ENCODE results near the gene SLC25A28.

SLC25A28 gene

DNA sequence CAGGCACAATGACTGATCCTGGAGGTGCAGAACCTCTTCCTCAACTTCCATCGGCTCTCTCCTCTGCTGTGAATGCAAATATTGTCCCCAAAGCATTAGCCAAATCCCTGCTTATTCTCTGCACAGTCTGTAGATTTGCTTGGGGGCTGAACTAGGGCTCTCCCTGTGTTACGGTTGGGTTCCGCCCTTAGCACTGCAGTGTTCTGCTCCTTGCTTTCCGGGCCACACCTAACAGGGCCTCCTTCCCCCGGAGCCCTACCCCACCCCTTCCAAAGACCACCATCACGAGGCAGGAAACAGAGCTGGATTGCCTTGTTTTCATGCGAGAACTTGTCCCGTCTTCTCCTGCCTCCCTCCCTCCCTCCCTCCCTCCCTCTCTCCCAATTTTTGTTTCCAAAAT lies 36.6 kb downstream of the SLC25A28 start:
- no peak for DNase-seq

DNA sequence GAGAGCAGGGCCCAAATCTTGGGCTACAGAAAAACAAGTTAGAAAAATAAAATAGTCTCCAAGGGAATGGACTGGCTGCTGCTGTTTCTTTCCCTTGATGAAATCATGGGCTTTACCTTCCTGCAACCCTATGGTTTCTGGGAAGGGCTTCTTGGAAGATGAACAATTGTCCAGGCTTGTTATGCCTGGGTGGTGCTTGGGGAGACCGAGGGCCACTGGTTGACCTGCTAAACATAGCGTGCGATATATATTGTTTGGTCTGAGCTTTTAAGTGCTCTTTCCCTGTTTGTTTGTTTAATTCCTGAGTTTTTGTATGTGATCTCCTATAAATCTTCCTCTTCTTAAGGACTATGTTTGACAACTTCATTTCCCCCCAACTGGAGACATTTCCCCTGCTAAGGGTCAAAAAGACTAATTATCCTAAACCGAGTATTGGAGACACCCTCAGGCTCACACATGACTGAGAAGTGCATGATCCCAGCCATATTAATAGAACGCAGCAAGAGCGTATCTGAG lies 37.9 kb downstream of the SLC25A28 start:
- no peak for DNase-seq

DNA sequence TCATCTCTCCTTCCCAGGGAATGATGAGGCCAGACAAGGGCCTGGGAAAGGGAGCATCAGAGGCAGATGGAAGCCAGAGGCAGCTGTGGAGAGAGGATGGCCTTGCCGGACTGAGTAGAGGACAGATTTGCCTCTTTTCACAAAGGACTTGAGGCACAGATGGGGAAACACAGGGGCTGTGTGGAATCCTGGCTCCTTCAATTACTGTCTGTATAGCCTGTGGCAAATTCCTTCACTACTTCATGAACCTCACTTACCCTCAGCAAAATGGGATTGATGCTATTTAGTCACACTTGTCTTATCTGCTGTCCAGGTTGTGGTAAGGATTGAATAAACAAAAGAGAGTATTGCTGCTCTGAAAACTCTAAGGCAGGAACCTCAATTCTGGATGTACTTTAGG lies 40.3 kb downstream of the SLC25A28 start:
- no peak for DNase-seq

DNA sequence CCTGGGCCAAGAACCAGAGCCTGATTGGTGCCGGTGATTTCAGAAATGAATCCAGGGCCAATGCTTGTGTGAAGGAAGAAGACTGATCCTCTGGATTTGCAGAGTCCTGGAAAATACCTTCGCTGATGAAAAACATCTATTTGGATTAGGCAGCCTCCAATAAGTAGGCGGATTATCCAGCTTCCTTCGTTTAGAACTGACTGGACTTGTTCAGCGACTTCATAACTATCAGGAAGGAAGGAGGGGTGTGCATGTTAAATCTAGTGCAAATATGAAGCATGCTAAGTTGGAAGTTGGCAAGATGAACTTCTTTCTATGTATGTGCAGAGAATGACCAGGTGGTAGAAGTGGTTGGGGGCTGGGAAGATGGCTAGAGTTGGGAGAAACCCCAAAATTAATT lies 46.4 kb downstream of the SLC25A28 start:
- no peak for DNase-seq

DNA sequence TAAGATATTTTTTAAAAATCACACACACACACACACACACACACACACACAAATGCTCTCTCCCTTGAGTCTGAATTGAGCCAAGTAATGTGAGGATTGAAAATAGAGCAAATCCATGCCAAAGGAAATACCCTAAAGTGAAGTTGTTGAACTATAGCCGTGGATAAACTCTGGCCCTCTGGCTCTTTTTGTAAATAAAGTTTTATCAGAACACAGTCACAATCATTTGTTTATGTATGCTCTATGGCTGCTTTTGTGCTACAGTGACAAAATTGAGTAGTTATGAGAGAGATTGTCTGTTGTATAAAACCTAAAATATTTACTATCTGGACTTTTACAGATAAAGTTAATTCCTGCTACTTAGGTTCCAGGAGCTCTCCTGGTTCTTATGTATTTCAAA lies 48.4 kb downstream of the SLC25A28 start:
- no peak for DNase-seq

DNA sequence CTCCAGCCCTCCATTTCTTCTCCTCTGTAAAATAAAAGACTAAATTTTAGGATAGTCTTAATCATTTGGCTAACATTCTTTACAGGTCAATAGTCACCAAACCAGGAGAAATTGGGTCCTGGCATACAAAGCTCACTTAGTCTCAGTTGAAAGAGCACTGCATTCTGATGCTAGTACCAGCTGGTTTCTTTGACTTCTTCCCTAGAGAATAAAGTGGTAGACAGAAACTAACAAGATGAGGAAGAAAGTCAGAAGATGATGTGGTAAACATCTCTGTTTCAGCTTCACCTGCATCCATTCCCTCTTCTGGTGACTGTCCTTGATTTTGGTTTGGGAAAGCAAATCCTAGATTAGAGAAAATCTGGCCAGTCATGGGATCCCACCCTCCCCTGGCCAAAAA lies 50.3 kb downstream of the SLC25A28 start:
- no peak for DNase-seq

DNA sequence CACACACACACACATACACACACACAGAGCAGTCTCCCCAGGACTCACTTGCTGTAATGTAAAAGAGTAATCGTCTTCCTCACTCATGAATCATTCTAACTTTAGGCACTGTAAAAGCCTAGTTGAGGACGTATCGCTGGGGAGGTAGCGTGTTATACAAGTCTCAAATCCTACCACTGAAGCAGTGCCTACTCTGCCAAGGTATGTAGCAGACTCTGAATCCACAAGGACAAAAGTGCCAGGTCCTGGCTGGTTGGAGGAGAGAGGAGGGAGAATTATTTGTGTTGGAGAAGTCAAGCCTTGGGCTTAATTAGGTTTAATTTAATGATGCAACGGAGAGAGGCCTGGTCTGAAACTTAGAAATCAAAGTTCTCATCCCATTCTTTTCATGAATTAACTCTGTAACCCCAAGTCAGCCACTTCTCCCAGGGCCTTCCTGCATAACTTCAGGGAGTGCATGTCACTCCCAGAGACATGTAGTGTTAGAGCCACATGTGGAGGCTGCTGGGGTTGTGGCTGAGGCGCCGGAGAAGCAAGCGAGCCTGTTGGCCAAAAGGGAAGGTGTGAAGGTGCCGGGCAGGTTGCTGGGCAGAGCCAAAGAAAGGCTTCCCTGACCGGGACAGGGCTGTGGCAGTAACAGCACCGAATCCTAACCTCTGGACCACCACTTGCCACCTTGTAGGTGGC lies 50.8 kb downstream of the SLC25A28 start:
- no peak for DNase-seq

DNA sequence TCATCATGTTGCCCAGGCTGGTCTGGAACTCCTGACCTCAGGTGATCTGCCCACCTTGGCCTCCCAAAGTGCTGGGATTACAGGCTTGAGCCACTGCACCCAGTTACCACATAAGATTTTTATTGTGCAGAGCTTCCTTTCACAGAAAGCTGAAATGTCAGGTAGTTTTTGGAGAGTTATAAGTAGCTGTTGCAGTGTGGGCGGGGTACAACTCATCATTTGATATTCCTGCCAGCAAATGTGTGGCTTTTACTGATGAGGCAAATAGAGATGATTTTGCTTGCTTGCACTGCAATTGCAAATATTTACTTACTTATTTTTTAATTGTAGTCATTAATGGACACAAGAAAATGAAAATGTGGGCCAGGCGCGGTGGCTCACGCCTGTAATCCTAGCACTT lies 55.1 kb downstream of the SLC25A28 start:
- DNase-seq: no peak

DNA sequence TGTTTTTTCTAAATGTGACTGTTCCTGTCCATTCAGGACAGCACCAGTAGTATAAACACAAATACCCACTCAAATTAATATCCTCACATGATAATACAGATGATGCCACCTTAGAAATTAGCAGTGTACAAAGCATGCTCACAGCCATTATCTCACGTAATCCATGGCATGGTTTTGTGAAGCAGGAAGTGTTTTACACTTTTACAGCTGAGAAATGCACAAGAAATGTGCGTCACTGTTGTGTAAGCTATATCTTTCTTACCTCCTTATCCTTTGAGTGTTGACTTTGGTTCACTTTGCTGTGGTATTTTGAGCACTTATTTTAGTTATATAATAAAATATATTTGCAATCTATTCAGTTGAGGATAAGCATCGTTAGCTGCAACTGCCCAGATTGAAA lies 55.9 kb downstream of the SLC25A28 start:
- no peak for DNase-seq

DNA sequence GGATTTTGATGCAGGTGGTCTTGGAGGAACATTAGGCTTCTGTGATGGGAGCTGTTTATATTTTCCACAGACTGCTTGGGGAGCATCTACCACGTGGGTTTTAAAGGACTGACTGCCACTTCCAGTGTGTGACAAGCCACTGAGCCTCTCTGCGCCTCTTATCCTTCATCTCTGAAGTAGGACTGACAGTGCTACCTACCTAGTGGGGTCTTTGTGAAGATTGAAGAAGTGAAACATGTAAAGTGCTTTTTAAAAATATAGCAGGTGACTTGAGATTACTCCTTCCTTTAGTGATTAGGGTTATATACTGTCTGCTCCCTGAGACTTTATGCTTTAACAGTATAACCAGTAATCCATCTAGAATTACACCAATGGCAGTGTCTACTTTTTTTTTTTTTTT lies 57.6 kb downstream of the SLC25A28 start:
- no peak for DNase-seq
